Brain pericyte (primary cell): ENCODE measurements around the gene GRAP2.
A peak's percentile ranks its signal among the peaks of the same experiment; 100 is the strongest.
"Not testable (repeated sequence)": the region's sequence is repeated elsewhere in the genome, so short reads cannot be mapped to it uniquely, and the experiment has no call there.

ENCODE experiments used
- DNase-seq: peaks from one replicate; pipeline ENCODE4 v3.0.0-alpha.2; 2012; ENCODE audit warnings: low read depth, low spot score

The GRAP2 gene

DNA sequence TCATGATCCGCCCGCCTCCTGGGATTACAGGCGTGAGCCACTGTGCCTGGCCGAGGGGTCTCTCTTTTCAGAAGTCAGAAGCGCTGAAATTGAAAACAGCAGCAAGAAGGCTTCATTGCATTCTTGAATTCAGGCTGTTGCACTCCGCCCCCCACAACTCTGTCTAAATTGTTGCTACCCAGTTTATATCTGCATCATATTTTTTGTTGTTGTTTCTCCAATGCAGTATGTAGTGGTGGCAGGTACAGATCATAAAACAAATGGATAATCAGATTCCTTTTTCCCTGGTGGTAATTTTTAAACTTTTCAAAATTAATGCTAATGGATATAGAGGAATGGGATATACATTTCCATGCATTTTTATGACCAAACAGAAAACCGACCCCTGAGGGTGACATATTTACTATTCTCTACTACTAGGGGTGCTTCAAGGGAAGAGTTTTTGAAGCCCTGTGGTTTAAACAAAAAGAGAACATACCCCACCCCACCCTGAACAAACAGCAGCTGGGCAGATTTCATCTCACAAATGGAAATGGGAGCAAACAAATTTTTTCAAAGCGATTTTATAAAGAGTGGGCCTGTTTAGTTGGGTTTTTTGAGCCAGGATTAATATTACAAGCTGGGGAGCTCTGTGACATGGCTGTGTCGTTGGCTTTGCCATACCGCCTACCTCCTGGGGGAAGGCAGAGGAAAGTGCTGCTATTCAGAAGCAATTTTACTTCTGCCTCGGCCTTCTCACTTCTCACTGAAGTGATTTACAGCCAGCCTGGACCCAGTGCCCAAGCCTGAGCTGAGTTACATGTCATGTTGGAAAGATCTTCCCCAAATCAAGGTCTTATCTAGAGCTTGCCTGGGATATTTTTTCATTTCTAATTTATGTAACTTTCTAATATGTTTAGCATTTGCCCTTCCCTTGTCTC lies 43.3 kb downstream of the GRAP2 start:
- no peak for DNase-seq

DNA sequence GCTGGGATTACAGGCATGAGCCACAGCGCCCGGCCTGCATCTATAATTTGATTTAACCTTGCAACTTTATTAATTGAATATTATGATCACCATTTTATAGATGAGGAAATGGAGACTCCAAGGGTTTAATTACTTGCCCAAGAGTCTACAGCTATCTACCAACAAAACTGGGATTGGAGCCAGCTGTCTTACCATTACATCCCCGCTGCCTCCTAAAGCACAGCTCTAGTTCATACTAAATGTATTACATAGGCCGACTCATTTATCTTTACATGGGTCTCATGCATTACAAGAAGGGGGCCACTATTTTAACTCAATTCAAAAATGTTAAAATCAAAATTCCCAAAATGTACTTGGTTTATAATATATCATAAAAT lies 45.2 kb downstream of the GRAP2 start:
- DNase-seq, result no peak

DNA sequence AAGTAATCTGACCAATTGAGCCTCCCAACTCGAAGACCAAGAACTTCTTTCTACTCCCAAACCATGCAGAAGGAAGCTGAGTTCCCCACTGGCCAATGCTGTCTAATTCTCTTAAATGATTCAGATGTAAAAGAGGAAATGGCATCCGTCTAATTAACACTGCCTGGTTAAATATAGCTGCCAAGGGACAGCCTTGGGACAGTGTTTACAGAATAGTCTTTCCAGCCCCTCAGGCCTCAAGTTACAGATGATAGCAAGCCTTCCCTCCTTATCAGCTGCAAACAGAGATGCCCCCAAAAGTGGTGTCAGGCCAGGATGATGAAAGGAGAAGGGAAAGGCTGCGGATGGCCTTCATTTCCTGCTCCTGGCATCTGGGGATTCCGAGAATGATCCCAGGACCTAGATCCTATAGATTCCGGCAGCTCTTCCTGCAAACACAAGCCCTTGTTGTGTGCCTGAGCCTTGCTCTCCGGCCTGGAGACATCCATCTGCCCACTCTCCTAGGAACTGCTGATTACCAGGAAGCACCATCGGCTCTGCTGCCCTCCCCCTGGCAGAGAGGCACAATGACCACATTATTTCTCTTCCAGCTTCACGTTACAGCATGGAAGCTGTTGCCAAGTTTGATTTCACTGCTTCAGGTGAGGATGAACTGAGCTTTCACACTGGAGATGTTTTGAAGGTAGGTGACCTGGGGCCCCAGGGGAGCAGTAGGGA lies 45.8 kb downstream of the GRAP2 start:
- no peak for DNase-seq

DNA sequence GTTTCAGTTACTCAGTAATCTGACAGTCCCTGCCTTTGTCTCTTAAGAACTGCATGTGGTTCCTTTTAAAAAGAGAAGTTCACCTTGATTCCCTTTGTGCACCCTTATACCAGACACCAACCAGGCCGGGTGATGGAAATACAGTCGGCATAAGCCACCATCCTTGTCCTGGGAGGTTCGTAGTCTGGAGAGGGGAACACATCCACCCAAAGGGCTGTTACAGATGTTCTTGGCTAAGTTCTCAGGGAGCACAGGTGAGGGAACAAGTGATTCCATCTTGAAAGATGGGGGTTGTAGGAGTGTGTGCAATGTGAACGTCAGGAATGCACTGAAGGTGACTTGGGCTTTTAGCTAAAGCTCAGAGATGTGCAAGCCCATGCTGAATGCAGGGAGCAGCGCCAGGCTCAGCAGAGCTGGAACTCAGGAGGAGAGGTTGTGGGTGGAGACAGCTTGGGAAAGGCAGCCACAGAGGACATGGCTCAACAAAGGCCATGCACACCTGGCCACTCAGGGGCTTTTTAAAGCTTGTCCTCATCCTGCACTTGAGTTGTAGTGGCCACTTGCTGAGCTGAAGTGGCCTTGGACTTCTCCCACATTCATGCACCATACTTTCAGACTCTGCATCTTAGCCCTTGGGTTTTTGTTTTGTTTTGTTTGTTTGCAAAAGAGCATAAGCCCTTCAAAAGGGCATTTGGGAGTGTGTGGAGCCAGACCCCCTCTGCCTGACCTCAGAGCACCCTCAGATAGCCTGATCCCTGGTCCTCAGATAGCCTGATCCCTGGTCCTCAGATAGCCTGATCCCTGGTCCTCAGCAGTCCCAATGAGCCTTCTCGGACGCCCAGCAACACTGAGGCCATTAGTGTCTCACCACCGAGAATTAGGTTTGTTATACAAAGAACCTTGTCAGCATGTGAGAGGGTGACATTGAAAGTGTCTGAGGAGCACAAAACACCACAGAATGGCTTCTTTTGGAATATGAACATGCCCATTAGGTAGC lies 46.6 kb downstream of the GRAP2 start:
- no peak for DNase-seq

DNA sequence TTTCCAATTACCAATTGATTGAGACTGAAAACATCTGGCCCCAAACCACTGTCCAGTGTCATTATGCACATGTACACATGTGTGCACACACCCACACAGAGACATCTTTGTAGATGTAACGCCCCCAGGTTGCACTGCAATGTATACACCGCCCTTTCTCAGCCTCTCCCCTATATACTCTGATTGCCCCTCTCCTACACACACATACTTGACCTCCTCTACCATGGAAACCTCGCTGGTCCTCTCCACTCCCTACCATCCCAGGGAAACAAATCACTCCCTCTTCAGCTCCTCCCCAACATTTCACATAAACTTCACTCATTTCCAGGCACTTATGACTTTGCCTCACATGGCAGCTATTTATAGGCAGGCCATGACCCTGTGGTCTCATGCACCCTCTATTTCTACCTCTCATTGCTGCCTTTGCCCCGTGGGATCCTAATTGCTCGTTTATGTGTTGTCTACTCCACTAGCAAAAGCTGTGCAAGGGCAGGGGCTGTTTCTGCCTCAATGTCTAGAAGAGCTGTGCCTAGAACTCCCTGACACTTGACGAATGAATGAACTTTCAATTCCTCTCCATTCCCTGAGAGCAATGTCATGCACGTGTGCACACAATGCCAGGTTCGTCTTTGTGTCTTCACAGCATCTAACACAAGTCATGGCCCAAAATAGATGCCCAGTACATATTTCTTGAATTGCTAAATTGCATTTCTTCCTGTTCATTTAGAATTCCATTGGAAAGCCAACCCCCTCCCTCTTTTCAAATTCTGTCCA lies 49.3 kb downstream of the GRAP2 start:
- DNase-seq, result no peak

DNA sequence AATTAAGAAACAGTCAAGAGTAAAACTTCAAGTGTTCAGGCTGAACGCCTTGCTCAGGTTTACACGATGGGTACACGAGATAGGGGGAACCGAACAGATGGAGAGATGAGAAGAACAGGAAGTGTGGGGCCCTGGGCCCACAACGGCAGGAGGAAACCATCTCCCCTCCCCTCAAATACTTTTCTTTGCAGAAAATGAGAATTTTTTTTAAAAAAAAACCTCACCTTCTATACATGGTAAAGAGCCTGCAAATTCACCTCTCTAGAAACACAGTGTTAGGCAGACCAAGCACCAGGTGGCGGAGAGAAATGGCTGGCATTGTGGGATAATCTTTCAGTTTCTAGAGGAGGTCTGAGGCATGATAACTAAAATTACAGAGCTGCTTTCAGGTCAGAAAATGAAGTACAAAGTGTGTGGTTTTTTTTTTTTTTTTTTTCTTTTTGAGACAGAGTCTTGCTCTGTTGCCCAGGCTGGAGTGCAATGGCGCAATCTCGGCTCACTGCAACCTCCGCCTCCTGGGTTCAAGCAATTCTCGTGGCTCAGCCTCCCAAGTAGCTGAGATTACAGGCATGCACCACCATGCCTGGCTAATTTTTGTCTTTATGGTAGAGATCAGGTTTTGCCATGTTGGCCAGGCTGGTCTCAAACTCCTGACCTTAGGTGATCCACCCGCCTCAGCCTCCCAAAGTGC lies 50.9 kb downstream of the GRAP2 start:
- DNase-seq, result not testable (repeated sequence)

DNA sequence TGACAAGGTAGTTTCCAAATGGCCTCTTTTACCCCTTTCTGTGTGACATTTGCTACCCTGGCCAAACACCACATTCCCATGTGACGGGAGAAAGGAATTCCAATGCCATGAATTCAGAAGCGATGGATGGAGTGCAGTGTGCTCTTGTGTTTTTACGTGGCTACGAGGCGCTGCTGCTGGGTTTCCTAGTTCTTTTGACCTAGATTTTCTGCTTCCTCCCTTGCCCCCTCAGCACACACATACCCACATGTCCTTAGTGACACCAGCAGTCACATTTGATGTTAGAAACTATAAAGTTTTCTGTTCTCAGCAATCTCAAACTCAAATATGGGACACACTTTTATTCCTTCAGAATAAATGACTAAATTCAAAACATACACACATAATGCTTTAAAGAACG lies 51.5 kb downstream of the GRAP2 start:
- no peak for DNase-seq

DNA sequence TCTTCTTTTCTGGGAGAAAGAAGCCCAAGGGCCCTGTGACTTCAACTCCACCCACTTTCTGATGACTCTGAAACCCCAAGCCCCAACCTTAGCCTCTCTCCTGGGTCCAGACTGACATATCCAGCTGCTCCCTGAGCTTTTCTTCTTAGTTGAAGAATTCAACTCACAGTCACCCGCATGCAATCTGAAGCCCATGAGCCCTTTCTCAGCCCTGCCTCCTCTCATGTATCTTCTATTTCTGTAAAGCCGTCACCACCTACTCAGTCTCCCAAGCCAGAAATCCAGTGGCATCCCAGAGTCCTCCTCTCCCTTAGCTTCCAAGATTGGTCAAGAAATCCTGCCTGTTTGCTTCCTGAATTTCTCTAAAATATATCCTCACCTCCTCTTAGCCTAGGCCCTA lies 52.2 kb downstream of the GRAP2 start:
- DNase-seq, result no peak

DNA sequence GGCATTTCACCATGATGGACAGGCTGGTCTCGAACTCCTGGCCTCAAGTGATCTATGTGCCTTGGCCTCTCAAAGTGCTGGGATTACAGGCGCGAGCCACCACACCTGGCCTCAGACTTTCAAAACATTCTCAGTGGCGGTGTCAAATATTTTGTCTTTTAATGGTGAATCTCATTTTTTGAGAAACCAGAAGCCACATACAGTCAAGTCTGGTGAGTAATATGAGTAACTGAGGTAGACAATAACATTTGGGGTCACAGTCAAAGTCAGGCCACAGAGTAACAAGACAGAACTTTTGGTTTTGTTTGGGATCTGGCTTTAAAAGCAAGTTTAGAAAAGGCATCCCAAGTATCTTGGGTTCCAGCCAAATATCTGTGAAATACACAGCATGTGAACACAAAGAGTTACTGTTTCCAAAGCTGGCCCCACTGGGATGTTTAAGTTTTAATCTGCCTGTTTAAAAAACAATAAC lies 53.7 kb downstream of the GRAP2 start:
- DNase-seq, result no peak

DNA sequence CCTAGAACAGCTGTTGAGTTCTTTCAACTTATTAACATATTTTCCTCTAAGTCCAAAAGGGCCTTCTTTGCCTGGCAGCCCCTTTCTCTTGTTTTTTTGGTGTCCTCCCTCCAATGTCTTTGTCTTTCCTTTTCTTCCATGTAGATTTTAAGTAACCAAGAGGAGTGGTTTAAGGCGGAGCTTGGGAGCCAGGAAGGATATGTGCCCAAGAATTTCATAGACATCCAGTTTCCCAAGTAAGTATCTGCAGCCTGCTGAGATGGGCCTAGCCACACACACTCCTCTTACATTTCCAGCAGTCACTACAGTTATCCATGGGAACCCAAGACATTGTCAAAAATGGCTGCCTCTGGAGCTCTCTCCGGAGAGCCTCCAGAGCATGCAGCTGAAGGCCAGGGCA lies 54.8 kb downstream of the GRAP2 start:
- no peak for DNase-seq

DNA sequence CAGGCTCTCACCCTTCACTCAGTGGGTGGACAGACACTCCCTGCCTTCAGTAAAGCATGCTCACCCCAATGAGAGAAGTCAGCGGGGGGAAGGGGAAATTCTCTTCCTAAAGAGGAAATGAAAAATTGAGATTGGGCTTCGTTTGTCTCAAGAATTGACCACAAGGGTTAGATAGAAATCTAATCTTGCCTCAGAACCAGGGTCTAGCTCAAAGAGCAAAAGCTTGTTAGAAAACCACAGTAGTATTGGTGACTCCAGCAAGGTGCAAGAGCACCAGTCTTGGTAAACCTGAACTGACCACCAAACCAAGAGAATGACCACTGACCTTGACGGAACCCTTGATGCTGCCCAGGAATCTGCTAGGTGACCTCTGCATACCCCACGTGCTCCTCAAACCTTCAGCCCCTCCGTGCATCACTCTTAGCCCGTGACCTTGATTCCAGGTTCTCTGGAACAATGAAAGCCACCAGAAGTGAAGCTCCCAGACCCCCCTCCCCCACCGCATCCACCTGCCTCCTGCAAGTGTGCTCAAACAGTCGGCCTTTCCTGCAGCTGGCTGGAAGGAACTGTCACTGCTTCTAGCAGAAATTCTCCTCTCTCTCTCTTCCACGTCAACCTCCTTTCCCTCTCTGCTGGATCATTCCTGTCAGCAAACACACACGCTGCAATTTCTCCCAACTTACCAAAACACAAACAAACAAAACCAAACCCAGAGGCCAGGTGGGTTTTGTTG lies 56.2 kb downstream of the GRAP2 start:
- no peak for DNase-seq

DNA sequence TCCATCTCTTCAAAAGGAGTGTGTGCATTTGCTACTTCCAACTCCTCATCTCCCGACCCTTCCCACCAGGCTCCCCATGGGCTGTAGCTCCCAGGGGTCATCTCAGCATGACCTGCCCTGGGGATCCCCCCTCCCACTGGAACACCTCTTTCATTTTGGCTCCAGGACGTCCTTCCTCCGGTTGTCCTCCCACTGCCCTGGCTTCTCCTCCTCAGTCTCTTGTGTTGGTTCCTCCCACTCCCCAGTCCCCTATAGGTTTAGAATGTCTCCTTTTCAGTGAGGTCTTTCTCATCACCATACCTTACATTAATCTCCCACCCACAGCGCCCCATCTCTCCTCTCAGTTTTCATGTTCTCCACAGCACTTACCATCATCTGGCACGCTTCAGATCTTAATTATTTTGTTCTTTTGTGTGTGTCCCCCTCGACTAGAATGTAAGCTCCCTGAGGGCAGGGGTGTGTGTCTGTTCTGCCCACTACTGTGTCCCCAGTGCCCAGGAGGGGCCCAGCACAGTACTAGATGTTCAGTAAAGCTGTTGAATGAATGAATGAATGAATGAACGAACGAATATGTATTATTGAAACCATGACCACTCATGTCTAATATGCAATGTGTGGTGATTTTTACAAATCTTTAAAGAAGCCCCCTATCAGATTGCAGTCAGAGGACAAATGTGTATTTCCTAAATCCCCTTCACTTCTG lies 57.3 kb downstream of the GRAP2 start:
- DNase-seq, result no peak

DNA sequence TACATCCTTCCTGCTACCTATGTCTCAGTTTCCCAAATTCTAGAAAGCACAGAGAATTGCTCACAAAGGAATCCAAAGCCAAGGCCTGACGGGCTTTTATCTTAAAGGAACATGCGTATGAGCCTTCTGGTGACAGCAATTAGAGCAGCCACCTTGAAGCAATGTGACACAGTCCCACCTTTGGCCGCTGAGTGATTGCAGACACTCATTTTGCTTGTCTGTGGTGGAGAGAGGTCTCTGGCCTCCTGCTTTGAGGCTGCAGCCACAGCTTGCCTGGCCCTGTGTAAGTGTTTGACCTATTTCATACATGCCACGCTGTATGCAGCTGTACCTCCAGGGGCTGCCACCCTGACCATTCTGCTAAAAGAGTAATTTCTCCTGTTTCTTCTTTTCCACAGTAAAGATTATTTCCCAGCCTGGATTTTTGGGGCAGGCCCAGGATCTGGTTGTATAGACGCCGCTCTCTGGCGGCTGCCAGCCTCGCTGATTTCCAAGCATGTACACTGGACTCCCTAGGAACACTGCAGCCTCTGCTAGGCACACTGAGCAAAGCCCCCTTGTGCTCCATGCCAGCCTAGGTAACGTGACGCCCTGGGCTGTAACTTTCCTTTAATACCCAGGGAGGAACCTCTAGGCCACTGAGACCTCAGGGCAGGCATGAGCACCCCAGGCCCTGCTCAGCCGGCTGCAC lies 58.2 kb downstream of the GRAP2 start:
- DNase-seq, result no peak

DNA sequence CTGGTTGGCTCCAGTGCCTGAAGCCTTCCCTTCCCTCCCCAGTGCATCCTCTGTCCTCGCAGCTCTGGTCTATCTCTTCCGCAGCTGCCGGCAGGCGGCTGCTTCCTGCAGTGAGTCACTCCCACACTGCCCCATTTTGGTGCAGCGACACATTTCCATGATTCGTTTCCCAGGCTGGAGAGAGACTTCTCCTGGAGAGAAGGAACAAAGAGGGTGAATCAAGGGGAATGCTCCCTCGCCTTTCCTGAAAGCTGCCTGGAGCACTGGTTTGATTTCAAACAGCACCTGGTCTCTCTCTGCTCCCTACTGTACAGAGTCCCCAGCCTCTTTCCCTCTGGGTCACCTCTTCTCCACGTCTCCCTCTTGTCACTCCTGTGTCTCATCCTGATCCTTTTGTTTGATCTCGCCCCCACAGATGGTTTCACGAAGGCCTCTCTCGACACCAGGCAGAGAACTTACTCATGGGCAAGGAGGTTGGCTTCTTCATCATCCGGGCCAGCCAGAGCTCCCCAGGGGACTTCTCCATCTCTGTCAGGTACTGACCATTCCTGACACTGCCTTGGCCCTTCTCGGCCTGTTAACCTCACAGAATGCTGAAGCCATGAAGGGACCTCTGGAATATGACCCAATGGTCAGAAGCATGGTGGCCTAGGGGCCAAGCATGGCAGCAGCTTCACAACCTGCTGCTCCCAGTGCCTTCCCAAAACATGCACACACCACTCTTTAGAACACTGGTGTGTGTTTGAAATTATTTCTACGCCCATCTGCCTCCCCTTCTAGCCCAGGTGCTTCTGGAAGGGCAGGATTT lies 59.0 kb downstream of the GRAP2 start, which contains the start of gene TMA7B:
TSS of gene TMA7B (plus strand) at position 758 of the 808 bp plus-strand sequence. CDS start 3,978 bp downstream, outside the sequence.
- DNase-seq, result no peak

DNA sequence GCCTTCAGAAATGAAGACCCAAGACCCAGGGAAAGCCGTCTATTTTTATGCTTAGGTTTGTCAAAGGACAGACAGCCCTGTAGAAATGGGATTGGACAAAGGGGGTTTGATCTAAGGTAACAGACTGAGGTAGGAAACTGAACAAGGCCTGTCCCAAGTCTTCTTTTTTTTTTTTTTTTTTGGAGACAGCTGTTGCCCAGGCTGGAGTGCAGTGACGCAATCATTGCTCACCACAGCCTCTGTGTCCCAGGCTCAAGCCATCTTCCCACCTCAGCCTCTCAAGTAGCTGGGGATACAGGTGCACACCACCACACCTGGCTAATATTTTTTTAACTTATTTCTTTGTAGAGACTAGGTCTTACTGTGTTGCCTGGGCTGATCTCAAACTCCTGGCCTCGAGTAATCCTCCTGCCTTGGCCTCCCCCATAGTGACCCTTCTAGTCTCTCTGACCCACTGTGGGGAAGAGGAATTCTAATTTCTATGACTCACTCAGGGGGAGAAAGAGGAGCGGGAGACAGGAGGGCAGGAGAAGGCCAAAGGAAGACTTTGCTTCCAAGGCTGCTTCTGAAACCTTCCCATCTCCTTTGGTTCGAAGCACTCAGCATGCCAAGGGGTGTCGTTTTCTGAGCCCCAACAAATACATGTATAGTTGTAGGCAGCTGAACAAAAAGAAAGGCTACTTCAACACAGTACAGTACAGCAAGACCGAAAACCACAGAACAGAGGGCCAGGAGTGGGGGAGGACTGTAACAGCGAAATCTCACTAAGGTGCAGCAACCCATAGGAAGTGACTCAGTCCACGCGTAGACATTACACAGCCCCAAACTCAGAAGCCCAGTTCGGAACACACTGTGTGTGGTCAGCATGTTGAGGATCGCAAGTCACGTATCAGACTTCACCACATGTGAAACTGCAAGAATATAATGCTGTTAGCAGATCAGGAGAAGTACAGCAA lies 60.2 kb downstream of the GRAP2 start:
- DNase-seq, result peak; percentile 30

DNA sequence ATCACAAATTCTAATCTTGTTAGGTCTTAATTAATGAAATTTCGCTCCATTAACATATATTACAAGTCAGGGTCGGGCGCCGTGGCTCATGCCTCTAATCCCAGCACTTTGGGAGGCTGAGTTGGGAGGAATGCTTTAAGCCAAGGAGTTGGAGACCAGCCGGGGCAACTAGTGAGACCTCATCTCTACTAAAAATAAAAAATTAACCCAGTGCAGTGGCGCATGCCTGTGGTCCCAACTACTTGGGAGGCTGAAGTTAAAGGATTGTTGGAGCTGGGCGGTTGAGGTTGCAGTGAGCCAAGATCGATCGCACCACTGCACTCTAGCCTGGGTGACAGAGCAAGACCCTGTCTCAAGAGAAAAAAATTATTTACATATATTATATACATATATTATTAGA lies 61.2 kb downstream of the GRAP2 start:
- DNase-seq, result no peak
